OCI-LY7 (cell line): ENCODE data around the gene SORBS2. TPM values are rescaled to one million over a fixed set of nuclear protein-coding genes. Genes with fewer than 3 reads are reported as not detected.

Experiments used
- BruUV-seq: library from RNA; stranded (reverse); fragments of 400-500 nt; replicated peaks from 2 replicates; lab custom pipeline; 2021; lab: Mats Ljungman, UMichigan
- CTCF ChIA-PET: fragments of 300-600 bp; sonication (Branson Sonifier 250); formaldehyde crosslinking; loops from one replicate; lab custom pipeline; 2022; ENCODE audit warnings: antibody characterized with exemption; ENCODE audit not compliant: unreplicated experiment; lab: Charles Lee
- POLR2A ChIA-PET: fragments of 300-600 bp; sonication (Branson Sonifier 250); formaldehyde crosslinking; loops from one replicate; lab custom pipeline; 2022; ENCODE audit warnings: antibody characterized with exemption; lab: Charles Lee
- DNase-seq: peaks from one replicate; pipeline ENCODE4 v3.0.0-alpha.2; 2015; ENCODE audit warnings: low spot score
- H2AFZ ChIP-seq: fragments of 200-600 bp; sonication (generic), shearing (Covaris generic); 2 replicates; pipeline ENCODE4 v1.6.1; 2014; ENCODE audit warnings: mild to moderate bottlenecking, antibody characterized with exemption, low read length, moderate library complexity
- H3K27ac ChIP-seq: fragments of 200-600 bp; sonication (generic); 2 replicates; pipeline ENCODE4 v1.5.1; 2014; ENCODE audit warnings: mixed run types, low read depth, mild to moderate bottlenecking, moderate library complexity, low read length, inconsistent platforms; ENCODE audit not compliant: poor library complexity, severe bottlenecking
- H3K36me3 ChIP-seq: fragments of 200-600 bp; sonication (generic); 2 replicates; pipeline ENCODE4 v1.6.1; 2014; ENCODE audit warnings: mild to moderate bottlenecking, antibody characterized with exemption, low read length, moderate library complexity, mixed read lengths; ENCODE audit not compliant: insufficient read depth
- H3K4me1 ChIP-seq: fragments of 200-600 bp; sonication (generic); 2 replicates; pipeline ENCODE4 v1.5.1; 2014; ENCODE audit warnings: mild to moderate bottlenecking, low read length; ENCODE audit not compliant: insufficient read depth, poor library complexity, severe bottlenecking
- H3K4me2 ChIP-seq: fragments of 200-600 bp; sonication (generic); 2 replicates; pipeline ENCODE4 v1.6.1; 2014; ENCODE audit warnings: mild to moderate bottlenecking, low read length
- H3K4me3 ChIP-seq: fragments of 200-600 bp; sonication (generic); 2 replicates; pipeline ENCODE4 v1.5.1; 2014; ENCODE audit warnings: mild to moderate bottlenecking, low read depth, low read length; ENCODE audit not compliant: poor library complexity, severe bottlenecking
- H3K79me2 ChIP-seq: fragments of 200-600 bp; sonication (generic); 2 replicates; pipeline ENCODE4 v1.6.1; 2016; ENCODE audit warnings: low read depth, mild to moderate bottlenecking, low read length, moderate library complexity, mixed read lengths; ENCODE audit not compliant: insufficient read depth
- H3K9me2 ChIP-seq: fragments of 200-600 bp; sonication (generic); 2 replicates; pipeline ENCODE4 v1.6.1; 2016; ENCODE audit warnings: mild to moderate bottlenecking, low read length, mixed read lengths; ENCODE audit not compliant: insufficient read depth
- H3K9me3 ChIP-seq: fragments of 200-600 bp; sonication (generic); 2 replicates; pipeline ENCODE4 v1.6.1; 2014; ENCODE audit warnings: mild to moderate bottlenecking, mixed run types, low read length, mixed read lengths
- H4K20me1 ChIP-seq: fragments of 200-600 bp; sonication (generic); 2 replicates; pipeline ENCODE4 v1.6.1; 2014; ENCODE audit warnings: mild to moderate bottlenecking, antibody characterized with exemption, low read length, moderate library complexity, mixed read lengths; ENCODE audit not compliant: insufficient read depth
- CTCF ChIP-seq: fragments of 200-600 bp; sonication (generic); conservative IDR thresholded peaks from 2 replicates; pipeline ENCODE4 v1.5.1; 2014; ENCODE audit warnings: mild to moderate bottlenecking, antibody characterized with exemption, low read length, moderate library complexity, mixed read lengths
- EZH2phosphoT487 ChIP-seq: fragments of 200-600 bp; sonication (generic); IDR thresholded peaks from 2 replicates; pipeline ENCODE4 v1.6.1; 2018; ENCODE audit warnings: low read depth, borderline replicate concordance, mild to moderate bottlenecking, mixed run types, antibody characterized with exemption, low read length, moderate library complexity, mixed read lengths
- intact Hi-C: fragments of 100-400 bp; cut with micrococcal nuclease; formaldehyde crosslinking; loops from one replicate; pipeline ENCODE4 v1.10.0; 2022; ENCODE audit not compliant: unreplicated experiment
- total RNA-seq, 2 experiments: library from RNA; depleted of rRNA in 1 of 2; stranded (reverse); fragments of >200 nt in 1 of 2; shearing (Covaris generic) in 1 of 2; gene quantifications; 2 replicates each; pipeline ENCODE4 v1.2.3, GENCODE V29; 2014 to 2022

The SORBS2 gene
- total RNA-seq, 2 experiments from 2014 or later, result 33.2 to 43.5 TPM

GRCh38 chr4:185695743-185696142, 116.3 kb downstream of the SORBS2 start:
- no peaks in the 10 kb centered on the region for H3K9me3 ChIP-seq
- intact Hi-C loops, result no loop called here
- CTCF ChIA-PET, result no interaction called here
- no peak for DNase-seq
- H4K20me1 ChIP-seq, result no peaks in the 10 kb centered on the region
- no peak overlapping the region for H3K4me3 ChIP-seq
- no peak for TF ChIP-seq EZH2phosphoT487
- TF ChIP-seq CTCF, result no peak
- H3K79me2 ChIP-seq, result no peaks in the 10 kb centered on the region
- no peaks in the 10 kb centered on the region for H3K4me1 ChIP-seq
- no TSS peak for BruUV-seq
- POLR2A ChIA-PET, result no interaction called here
- no peaks in the 10 kb centered on the region for H3K36me3 ChIP-seq
- H3K9me2 ChIP-seq, result no peaks in the 10 kb centered on the region
- H3K27ac ChIP-seq, result no peak overlapping the region
- no peak overlapping the region for H2AFZ ChIP-seq
- no peak overlapping the region for H3K4me2 ChIP-seq

- intact Hi-C loops, result no loop called here
- BruUV-seq, result no TSS peak
- Histone ChIP-seq H3K9me3 (no peaks in the 10 kb centered on the region), H3K4me1 (no peaks in the 10 kb centered on the region), H3K27ac (no peak overlapping the region), H3K36me3 (no peaks in the 10 kb centered on the region), H4K20me1 (no peaks in the 10 kb centered on the region), H3K4me2 (no peak overlapping the region), H3K79me2 (no peaks in the 10 kb centered on the region), H3K9me2 (no peaks in the 10 kb centered on the region), H3K4me3 (no peak overlapping the region), H2AFZ (no peak overlapping the region)
- ChIA-PET CTCF (no interaction called here), POLR2A (no interaction called here)
- DNase-seq, result no peak
- TF ChIP-seq EZH2phosphoT487 (no peak), CTCF (no peak)
Measured at GRCh38 chr4:185693548-185694215, 118.3 kb downstream of the SORBS2 start.

- intact Hi-C loops, result no loop called here
- Histone ChIP-seq H3K9me2 (no peaks in the 10 kb centered on the region), H3K9me3 (no peaks in the 10 kb centered on the region), H3K27ac (no peak overlapping the region), H3K4me3 (no peak overlapping the region), H4K20me1 (no peaks in the 10 kb centered on the region), H2AFZ (no peak overlapping the region), H3K36me3 (no peaks in the 10 kb centered on the region), H3K4me1 (no peaks in the 10 kb centered on the region), H3K4me2 (no peak overlapping the region), H3K79me2 (no peaks in the 10 kb centered on the region)
- ChIA-PET POLR2A (no interaction called here), CTCF (no interaction called here)
- TF ChIP-seq CTCF (no peak), EZH2phosphoT487 (no peak)
- DNase-seq, result no peak
- BruUV-seq, result no TSS peak
Measured at GRCh38 chr4:185689407-185689806, 122.6 kb downstream of the SORBS2 start.
